Peyer's patch (tissue), 4 donors: ENCODE measurements around the gene MAP2K5.

Source experiments
- CTCF ChIP-seq, 6 experiments: fragments of 450-650 bp in 4 of 6; fragments of 200-600 bp in 2 of 6; sonication (generic) in 1 of 6; IDR thresholded peaks; one replicate each; pipeline ENCODE4 v1.5.1; 2017 to 2019; ENCODE audit warnings: antibody characterized with exemption in 6 of 6, mild to moderate bottlenecking in 3 of 6, moderate library complexity in 1 of 6
- POLR2A ChIP-seq, 2 donors: fragments of 450-650 bp; IDR thresholded peaks; one replicate each; pipeline ENCODE4 v1.5.1; 2017; ENCODE audit warnings: antibody characterized with exemption in 2 of 2, mild to moderate bottlenecking in 2 of 2, moderate library complexity in 2 of 2

DNA sequence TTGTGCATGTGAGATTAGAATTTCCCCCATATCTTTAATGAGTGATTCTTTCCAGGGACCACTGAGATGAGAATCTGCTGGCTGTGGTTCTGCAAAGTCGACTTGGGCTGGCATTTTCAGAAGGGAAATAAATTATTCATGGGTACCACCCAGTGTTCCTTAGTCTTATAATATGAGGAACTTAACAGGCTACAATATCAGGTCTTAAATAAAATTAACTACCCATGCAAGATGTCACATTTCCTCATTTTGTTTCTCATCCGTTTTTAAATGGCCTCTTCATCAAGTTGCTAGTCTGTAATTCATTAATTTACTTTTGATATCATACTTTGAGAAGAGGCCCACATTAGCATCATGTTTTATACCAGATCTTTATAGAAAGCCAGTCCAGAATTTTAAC lies 224.5 kb downstream of the MAP2K5 start:
- TF ChIP-seq CTCF (IDR thresholded peaks at IDR 0.05), result no peak
- TF ChIP-seq POLR2A (IDR thresholded peaks at IDR 0.05), result no peak
